WTC11 (cell line): ENCODE measurements around the gene CRTC2.

Source experiments
- CBFB ChIP-seq: sonication (generic); formaldehyde crosslinking; IDR thresholded peaks from 2 replicates; pipeline ENCODE4 v1.8.1; 2022; ENCODE audit warnings: mild to moderate bottlenecking, low read depth, missing genetic modification reagents
- EMX1 ChIP-seq: fragments of 250-450 bp; sonication (Bioruptor Pico); IDR thresholded peaks from 2 replicates; pipeline ENCODE4 v1.8.0; 2021; ENCODE audit warnings: mild to moderate bottlenecking
- GABPB1 ChIP-seq: sonication (generic); formaldehyde crosslinking; IDR thresholded peaks from 2 replicates; pipeline ENCODE4 v1.8.1; 2023; ENCODE audit warnings: mild to moderate bottlenecking, missing genetic modification reagents
- NR3C1 ChIP-seq: sonication (generic); formaldehyde crosslinking; conservative IDR thresholded peaks from 2 replicates; pipeline ENCODE4 v1.8.1; 2023; ENCODE audit warnings: low read depth, mild to moderate bottlenecking, missing genetic modification reagents
- TP53 ChIP-seq: sonication (generic); formaldehyde crosslinking; IDR thresholded peaks from 2 replicates; pipeline ENCODE4 v1.8.1; 2023; ENCODE audit warnings: mild to moderate bottlenecking, missing genetic modification reagents
- TF ChIP-seq, protein P1 (sequence below): sonication (generic); formaldehyde crosslinking; IDR thresholded peaks from 2 replicates; pipeline ENCODE4 v1.8.1; 2022; ENCODE audit warnings: low read depth, missing genetic modification reagents, borderline replicate concordance

DNA sequence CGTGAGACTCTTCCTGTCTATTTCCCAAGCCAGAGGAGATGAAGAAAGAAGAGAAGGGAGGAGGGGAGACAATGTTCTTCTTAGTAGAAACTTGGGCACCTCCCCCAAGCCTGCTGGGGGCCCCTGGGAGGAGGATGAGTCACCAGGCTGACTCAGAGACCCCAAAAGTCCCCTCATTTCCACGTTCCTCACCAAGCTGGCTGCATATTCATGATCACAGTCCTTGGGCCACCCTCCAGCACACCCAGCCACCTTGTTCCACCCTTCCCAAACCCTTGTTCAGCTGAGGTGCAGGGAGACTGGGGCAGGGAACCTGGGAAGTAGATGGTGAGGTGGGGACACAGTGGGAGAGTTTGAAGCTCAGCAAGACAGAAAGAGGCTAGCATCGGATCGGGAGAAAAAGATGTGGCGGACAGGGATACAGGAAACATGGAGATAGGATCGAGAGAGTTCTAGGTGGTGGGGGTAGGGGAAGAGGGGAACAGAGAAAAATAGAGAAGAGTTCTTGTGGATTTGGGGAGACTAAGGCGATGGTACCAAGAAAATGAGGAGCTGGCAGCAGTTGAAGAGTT lies 27.0 kb upstream of the CRTC2 start:
- TF ChIP-seq EMX1 (CRISPR knock-in tag), result no peak
- TF ChIP-seq, protein P1, sequence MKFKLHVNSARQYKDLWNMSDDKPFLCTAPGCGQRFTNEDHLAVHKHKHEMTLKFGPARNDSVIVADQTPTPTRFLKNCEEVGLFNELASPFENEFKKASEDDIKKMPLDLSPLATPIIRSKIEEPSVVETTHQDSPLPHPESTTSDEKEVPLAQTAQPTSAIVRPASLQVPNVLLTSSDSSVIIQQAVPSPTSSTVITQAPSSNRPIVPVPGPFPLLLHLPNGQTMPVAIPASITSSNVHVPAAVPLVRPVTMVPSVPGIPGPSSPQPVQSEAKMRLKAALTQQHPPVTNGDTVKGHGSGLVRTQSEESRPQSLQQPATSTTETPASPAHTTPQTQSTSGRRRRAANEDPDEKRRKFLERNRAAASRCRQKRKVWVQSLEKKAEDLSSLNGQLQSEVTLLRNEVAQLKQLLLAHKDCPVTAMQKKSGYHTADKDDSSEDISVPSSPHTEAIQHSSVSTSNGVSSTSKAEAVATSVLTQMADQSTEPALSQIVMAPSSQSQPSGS (CRISPR knock-in tag), result no peak
- TF ChIP-seq CBFB, result no peak
- TF ChIP-seq NR3C1 (CRISPR knock-in tag), result no peak
- no peak for TF ChIP-seq GABPB1 (CRISPR knock-in tag)
- no peak for TF ChIP-seq TP53
